22Rv1 (cell line): ENCODE data around the gene MRE11.

ENCODE experiments used
- ZFX ChIP-seq: fragments of 450-650 bp; IDR thresholded peaks from 2 replicates; pipeline ENCODE4 v1.6.1; 2017; ENCODE audit warnings: antibody characterized with exemption, borderline replicate concordance
- TF ChIP-seq, protein P1 (sequence below): fragments of 450-650 bp; IDR thresholded peaks from 2 replicates; pipeline ENCODE4 v1.5.1; 2017; ENCODE audit warnings: mild to moderate bottlenecking

DNA sequence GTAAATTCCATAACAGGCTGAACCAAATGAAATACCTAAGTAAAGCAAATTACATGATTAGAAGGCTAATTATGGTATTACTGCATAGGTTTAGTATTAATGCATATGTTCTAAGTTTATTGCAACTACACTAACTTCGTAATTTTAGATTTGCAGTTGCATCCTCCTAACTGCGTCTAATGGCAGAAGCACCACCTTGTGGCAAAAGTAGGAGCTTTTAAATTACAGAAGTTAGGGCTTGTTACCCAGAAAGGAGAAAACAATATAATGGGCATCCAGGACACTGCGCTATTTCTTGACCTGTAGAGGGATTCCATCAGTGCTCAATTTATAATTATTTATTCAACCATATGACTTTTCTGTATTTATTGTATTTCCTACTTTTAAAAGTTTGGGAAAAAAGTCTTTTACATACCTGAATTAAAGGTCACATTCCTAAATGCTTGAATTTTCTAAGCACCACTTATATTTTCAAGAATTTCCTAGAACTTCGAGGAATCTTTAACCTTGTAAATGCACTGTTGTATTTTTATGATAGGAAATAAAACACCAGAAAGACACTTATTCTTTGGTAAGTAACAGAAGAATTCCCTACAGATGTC lies 76.2 kb downstream of the MRE11 start:
- TF ChIP-seq, protein P1, sequence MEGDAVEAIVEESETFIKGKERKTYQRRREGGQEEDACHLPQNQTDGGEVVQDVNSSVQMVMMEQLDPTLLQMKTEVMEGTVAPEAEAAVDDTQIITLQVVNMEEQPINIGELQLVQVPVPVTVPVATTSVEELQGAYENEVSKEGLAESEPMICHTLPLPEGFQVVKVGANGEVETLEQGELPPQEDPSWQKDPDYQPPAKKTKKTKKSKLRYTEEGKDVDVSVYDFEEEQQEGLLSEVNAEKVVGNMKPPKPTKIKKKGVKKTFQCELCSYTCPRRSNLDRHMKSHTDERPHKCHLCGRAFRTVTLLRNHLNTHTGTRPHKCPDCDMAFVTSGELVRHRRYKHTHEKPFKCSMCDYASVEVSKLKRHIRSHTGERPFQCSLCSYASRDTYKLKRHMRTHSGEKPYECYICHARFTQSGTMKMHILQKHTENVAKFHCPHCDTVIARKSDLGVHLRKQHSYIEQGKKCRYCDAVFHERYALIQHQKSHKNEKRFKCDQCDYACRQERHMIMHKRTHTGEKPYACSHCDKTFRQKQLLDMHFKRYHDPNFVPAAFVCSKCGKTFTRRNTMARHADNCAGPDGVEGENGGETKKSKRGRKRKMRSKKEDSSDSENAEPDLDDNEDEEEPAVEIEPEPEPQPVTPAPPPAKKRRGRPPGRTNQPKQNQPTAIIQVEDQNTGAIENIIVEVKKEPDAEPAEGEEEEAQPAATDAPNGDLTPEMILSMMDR: peak; percentile 54
- TF ChIP-seq ZFX: no peak
